ENCODE results near the gene NOX4. TPM values are rescaled to one million over a fixed set of nuclear protein-coding genes. Genes with fewer than 3 reads are reported as not detected.

Gene NOX4
- polyA plus RNA-seq, 2 of the 4 experiments (the other 2 are of a cell fraction) = 0.04 TPM; not detected in 1

DNA sequence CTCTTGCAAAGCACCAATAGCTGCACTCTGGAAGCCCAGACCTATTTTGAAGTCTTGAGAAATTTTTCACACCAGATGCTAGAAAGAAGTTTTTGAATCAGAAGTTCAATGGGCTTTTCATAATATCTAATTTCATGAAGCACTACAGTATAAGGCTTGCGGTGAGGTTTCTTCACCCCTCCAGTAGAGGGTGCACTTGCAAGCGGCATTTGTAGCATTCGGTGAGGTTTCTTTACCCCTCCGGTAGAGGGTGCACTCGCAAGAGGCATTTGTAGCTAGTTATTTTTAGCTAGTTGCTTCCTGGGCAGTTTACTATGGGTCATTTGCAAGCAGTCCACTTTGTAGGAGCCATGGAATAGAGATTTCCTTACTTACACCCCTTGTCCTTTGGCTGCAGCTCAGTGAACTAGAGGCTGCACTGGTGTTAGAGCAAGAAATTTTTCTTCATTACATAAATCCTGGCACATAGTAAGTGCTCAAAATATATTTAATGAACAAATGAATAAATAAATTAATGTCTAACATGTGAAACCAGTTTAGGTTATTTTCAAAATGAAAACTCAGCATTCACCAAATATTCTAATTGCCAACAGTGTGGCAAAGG, 7.8 kb upstream of the NOX4 start:
- Histone ChIP-seq H3K4me3 (no peak overlapping the region), H3K4me2 (no peak overlapping the region), H3K9me3 (no peaks in the 10 kb centered on the region), H3K27ac (no peak overlapping the region), H3K4me1 (no peaks in the 10 kb centered on the region)
- WGBS (ENCODE audit: missing lambda C conversion rate) = 42% methylated on average over 5 of the region's 5 CpGs
- FAIRE-seq (no peak), DNase-seq (ENCODE audit: low read depth in 1 of 2, low spot score in 1 of 2) (peak in 1 of 2 experiments; percentile 14), ATAC-seq (no peak)
- no peak for TF ChIP-seq CBX2 (IDR thresholded peaks at IDR 0.05; ENCODE audit: borderline replicate concordance, low read depth)
- TF ChIP-seq, protein P1, sequence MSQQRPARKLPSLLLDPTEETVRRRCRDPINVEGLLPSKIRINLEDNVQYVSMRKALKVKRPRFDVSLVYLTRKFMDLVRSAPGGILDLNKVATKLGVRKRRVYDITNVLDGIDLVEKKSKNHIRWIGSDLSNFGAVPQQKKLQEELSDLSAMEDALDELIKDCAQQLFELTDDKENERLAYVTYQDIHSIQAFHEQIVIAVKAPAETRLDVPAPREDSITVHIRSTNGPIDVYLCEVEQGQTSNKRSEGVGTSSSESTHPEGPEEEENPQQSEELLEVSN (IDR thresholded peaks at IDR 0.05; ENCODE audit: borderline replicate concordance, low read depth) = no peak
- TF ChIP-seq EHMT2 (IDR thresholded peaks at IDR 0.05; ENCODE audit: low read depth) = no peak
- TF ChIP-seq, protein P2, sequence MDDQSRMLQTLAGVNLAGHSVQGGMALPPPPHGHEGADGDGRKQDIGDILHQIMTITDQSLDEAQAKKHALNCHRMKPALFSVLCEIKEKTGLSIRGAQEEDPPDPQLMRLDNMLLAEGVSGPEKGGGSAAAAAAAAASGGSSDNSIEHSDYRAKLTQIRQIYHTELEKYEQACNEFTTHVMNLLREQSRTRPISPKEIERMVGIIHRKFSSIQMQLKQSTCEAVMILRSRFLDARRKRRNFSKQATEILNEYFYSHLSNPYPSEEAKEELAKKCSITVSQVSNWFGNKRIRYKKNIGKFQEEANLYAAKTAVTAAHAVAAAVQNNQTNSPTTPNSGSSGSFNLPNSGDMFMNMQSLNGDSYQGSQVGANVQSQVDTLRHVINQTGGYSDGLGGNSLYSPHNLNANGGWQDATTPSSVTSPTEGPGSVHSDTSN (IDR thresholded peaks at IDR 0.05) = no peak
- no peak for TF ChIP-seq FOSB (CRISPR knock-in tag; IDR thresholded peaks at IDR 0.05)
- TF ChIP-seq KDM1A (IDR thresholded peaks at IDR 0.05; ENCODE audit: low read depth) = no peak
- no peak for TF ChIP-seq MAFK (IDR thresholded peaks at IDR 0.05; ENCODE audit: partially characterized antibody)
- TF ChIP-seq, protein P3, sequence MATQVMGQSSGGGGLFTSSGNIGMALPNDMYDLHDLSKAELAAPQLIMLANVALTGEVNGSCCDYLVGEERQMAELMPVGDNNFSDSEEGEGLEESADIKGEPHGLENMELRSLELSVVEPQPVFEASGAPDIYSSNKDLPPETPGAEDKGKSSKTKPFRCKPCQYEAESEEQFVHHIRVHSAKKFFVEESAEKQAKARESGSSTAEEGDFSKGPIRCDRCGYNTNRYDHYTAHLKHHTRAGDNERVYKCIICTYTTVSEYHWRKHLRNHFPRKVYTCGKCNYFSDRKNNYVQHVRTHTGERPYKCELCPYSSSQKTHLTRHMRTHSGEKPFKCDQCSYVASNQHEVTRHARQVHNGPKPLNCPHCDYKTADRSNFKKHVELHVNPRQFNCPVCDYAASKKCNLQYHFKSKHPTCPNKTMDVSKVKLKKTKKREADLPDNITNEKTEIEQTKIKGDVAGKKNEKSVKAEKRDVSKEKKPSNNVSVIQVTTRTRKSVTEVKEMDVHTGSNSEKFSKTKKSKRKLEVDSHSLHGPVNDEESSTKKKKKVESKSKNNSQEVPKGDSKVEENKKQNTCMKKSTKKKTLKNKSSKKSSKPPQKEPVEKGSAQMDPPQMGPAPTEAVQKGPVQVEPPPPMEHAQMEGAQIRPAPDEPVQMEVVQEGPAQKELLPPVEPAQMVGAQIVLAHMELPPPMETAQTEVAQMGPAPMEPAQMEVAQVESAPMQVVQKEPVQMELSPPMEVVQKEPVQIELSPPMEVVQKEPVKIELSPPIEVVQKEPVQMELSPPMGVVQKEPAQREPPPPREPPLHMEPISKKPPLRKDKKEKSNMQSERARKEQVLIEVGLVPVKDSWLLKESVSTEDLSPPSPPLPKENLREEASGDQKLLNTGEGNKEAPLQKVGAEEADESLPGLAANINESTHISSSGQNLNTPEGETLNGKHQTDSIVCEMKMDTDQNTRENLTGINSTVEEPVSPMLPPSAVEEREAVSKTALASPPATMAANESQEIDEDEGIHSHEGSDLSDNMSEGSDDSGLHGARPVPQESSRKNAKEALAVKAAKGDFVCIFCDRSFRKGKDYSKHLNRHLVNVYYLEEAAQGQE (IDR thresholded peaks at IDR 0.05) = no peak
- no peak for TF ChIP-seq KDM5A (IDR thresholded peaks at IDR 0.05)
- no peak for TF ChIP-seq RAD21 (conservative IDR thresholded peaks at IDR 0.05 in 1 of 2, IDR thresholded peaks at IDR 0.05 in 1 of 2)
- TF ChIP-seq ZSCAN20 (CRISPR knock-in tag; IDR thresholded peaks at IDR 0.05) = no peak
- no peak for TF ChIP-seq HEYL (CRISPR knock-in tag; IDR thresholded peaks at IDR 0.05)
- TF ChIP-seq POLR2AphosphoS2 (conservative IDR thresholded peaks at IDR 0.05; ENCODE audit: low read length) = no peak
- no peak for TF ChIP-seq JUNB (IDR thresholded peaks at IDR 0.05)
- TF ChIP-seq, protein P4, sequence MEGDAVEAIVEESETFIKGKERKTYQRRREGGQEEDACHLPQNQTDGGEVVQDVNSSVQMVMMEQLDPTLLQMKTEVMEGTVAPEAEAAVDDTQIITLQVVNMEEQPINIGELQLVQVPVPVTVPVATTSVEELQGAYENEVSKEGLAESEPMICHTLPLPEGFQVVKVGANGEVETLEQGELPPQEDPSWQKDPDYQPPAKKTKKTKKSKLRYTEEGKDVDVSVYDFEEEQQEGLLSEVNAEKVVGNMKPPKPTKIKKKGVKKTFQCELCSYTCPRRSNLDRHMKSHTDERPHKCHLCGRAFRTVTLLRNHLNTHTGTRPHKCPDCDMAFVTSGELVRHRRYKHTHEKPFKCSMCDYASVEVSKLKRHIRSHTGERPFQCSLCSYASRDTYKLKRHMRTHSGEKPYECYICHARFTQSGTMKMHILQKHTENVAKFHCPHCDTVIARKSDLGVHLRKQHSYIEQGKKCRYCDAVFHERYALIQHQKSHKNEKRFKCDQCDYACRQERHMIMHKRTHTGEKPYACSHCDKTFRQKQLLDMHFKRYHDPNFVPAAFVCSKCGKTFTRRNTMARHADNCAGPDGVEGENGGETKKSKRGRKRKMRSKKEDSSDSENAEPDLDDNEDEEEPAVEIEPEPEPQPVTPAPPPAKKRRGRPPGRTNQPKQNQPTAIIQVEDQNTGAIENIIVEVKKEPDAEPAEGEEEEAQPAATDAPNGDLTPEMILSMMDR (IDR thresholded peaks at IDR 0.05) = no peak; the same call in 2 of the 3 replicates
- no peak for TF ChIP-seq TFCP2L1 (CRISPR knock-in tag; IDR thresholded peaks at IDR 0.05)
- no peak for TF ChIP-seq CHD4 (IDR thresholded peaks at IDR 0.05; ENCODE audit: borderline replicate concordance)
- TF ChIP-seq BHLHE40 (IDR thresholded peaks at IDR 0.05; ENCODE audit: low read depth, low read length) = no peak
- no peak for TF ChIP-seq TP53 (CRISPR knock-in tag; IDR thresholded peaks at IDR 0.05)
- ChIA-PET POLR2A (no interaction called here), CTCF (interaction anchor here (1.3 kb wide), 1 partner anchor 11 kb away, joined by 6 read pairs; no protein-coding TSS in a partner anchor)

DNA sequence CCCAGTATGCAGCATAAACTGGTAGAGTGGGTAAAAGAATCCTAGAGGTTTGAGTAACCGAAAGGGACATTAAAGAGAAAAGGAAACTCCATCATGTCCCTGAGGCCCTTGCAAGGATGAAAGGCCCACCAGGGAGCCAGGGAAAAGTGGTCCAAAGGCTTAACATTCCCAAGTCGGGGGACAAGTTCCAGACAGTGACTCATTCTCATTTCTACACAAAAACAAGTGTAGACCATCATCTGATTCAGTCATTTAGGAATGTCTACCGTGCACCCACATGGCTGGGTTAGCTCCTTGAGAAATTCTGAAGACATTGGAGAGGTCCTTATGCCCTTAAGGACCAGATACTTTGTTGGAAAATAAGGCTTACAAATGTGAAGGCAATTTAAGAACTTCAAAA, 4.8 kb upstream of the NOX4 start:
- no peak overlapping the region for H3K4me2 ChIP-seq
- peak in 1 of 2 experiments; percentile 37 for DNase-seq (ENCODE audit: low read depth in 1 of 2, low spot score in 1 of 2)
- 5% methylated on average over 3 of the region's 3 CpGs for WGBS (ENCODE audit: missing lambda C conversion rate)
- ATAC-seq = peak in 1 of 2 experiments; percentile 32; a peak in 2 of 6 replicates
- H3K9me3 ChIP-seq = no peaks in the 10 kb centered on the region
- ChIA-PET POLR2A (no interaction called here), CTCF (no interaction called here)
- no peak overlapping the region for H3K4me3 ChIP-seq
- H3K4me1 ChIP-seq = no peaks in the 10 kb centered on the region
- no peak for FAIRE-seq
- TF ChIP-seq, protein P5, sequence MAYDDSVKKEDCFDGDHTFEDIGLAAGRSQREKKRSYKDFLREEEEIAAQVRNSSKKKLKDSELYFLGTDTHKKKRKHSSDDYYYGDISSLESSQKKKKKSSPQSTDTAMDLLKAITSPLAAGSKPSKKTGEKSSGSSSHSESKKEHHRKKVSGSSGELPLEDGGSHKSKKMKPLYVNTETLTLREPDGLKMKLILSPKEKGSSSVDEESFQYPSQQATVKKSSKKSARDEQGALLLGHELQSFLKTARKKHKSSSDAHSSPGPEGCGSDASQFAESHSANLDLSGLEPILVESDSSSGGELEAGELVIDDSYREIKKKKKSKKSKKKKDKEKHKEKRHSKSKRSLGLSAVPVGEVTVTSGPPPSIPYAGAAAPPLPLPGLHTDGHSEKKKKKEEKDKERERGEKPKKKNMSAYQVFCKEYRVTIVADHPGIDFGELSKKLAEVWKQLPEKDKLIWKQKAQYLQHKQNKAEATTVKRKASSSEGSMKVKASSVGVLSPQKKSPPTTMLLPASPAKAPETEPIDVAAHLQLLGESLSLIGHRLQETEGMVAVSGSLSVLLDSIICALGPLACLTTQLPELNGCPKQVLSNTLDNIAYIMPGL (CRISPR knock-in tag; IDR thresholded peaks at IDR 0.05; ENCODE audit: borderline replicate concordance) = no peak
- TF ChIP-seq MAFK (IDR thresholded peaks at IDR 0.05; ENCODE audit: partially characterized antibody) (no peak), POLR2A (IDR thresholded peaks at IDR 0.05; ENCODE audit: low read length) (no peak), KDM1A (IDR thresholded peaks at IDR 0.05; ENCODE audit: low read depth) (no peak), GATA3 (IDR thresholded peaks at IDR 0.05; ENCODE audit: borderline replicate concordance) (no peak)
- TF ChIP-seq, protein P6, sequence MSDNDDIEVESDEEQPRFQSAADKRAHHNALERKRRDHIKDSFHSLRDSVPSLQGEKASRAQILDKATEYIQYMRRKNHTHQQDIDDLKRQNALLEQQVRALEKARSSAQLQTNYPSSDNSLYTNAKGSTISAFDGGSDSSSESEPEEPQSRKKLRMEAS (IDR thresholded peaks at IDR 0.05) = no peak
- no peak overlapping the region for H3K27ac ChIP-seq

Measured in A549 (cell line).